K562 (cell line): Measurements from ENCODE around the gene RNF31. TPM values are rescaled to one million over a fixed set of nuclear protein-coding genes. Genes with fewer than 3 reads are reported as not detected.

Experiments used
- AFF1 ChIP-seq, 2 experiments: fragments of 450-650 bp; IDR thresholded peaks; 2 replicates each; pipeline ENCODE4 v1.6.1; 2018; ENCODE audit warnings: mild to moderate bottlenecking in 2 of 2, low read depth in 1 of 2; ENCODE audit not compliant: partially characterized antibody in 2 of 2
- ARID4B ChIP-seq: sonication (generic); formaldehyde crosslinking; IDR thresholded peaks from 2 replicates; pipeline ENCODE4 v1.8.0; 2022; ENCODE audit warnings: mild to moderate bottlenecking, missing genetic modification reagents
- CBFB ChIP-seq: sonication (generic); formaldehyde crosslinking; IDR thresholded peaks from 2 replicates; pipeline ENCODE4 v1.4.0; 2020; ENCODE audit warnings: mild to moderate bottlenecking, missing genetic modification reagents
- HNRNPH1 ChIP-seq: fragments of 200-400 bp; formaldehyde crosslinking; optimal IDR thresholded peaks from 2 replicates; pipeline ENCODE3; 2017; ENCODE audit warnings: low read depth, mild to moderate bottlenecking, low read length, moderate library complexity
- HNRNPK ChIP-seq: fragments of 200-400 bp; formaldehyde crosslinking; IDR thresholded peaks from one replicate; pipeline ENCODE4 v1.6.1; 2018; ENCODE audit warnings: mild to moderate bottlenecking, low read depth, low read length; ENCODE audit not compliant: poor library complexity, severe bottlenecking
- NFIC ChIP-seq: fragments of 450-650 bp; IDR thresholded peaks from 2 replicates; pipeline ENCODE4 v1.6.1; 2017; ENCODE audit warnings: mild to moderate bottlenecking, inconsistent platforms
- SIRT6 ChIP-seq: IDR thresholded peaks from one replicate; pipeline ENCODE4 v1.6.1; 2012; ENCODE audit warnings: low read depth, mild to moderate bottlenecking, control low read depth, inconsistent platforms, low read length, moderate library complexity
- SNRNP70 ChIP-seq: fragments of 200-400 bp; formaldehyde crosslinking; optimal IDR thresholded peaks from 2 replicates; pipeline ENCODE3; 2017; ENCODE audit warnings: low read depth, low read length
- SRSF1 ChIP-seq: fragments of 200-400 bp; formaldehyde crosslinking; IDR thresholded peaks from 2 replicates; pipeline ENCODE4 v1.6.1; 2017; ENCODE audit warnings: mild to moderate bottlenecking, low read depth, low read length, moderate library complexity
- TRIM25 ChIP-seq: fragments of 450-650 bp; IDR thresholded peaks from 2 replicates; pipeline ENCODE4 v1.7.0; 2016; ENCODE audit warnings: borderline replicate concordance
- USF2 ChIP-seq: sonication (generic); formaldehyde crosslinking; IDR thresholded peaks from 2 replicates; pipeline ENCODE4 v1.5.0; 2020; ENCODE audit warnings: missing genetic modification reagents
- ZBTB9 ChIP-seq: fragments of 450-650 bp; formaldehyde crosslinking; IDR thresholded peaks from 2 replicates; pipeline ENCODE4 v1.4.0; 2020; ENCODE audit warnings: mild to moderate bottlenecking, moderate library complexity
- ZNF140 ChIP-seq: fragments of 250-450 bp; sonication (Bioruptor Pico); IDR thresholded peaks from 2 replicates; pipeline ENCODE4 v1.8.0; 2021; ENCODE audit warnings: moderate library complexity, mild to moderate bottlenecking, inconsistent platforms
- ZNF217 ChIP-seq: sonication (generic); formaldehyde crosslinking; IDR thresholded peaks from 2 replicates; pipeline ENCODE4 v1.8.0; 2022; ENCODE audit warnings: mild to moderate bottlenecking, missing genetic modification reagents
- polyA plus RNA-seq, 8 experiments: library from polyadenylated mRNA; depleted of rRNA in 4 of 8; stranded (reverse) in 5 of 8; unstranded in 3 of 8; fragments of >200 nt; fragmentation: Nextera tagmentation in 2 of 8; fragmentation: Illumina TruSeq in 1 of 8; extraction: Ambion mirVana in 2 of 8; extraction: Trizol in 1 of 8; gene quantifications; 2 replicates each; pipeline versions ENCODE4 v1.2.1 to v1.2.3, GENCODE V29; 2011 to 2014; ENCODE audit warnings: inconsistent platforms in 1 of 8, missing spikeins in 1 of 8
- total RNA-seq, 7 experiments: library from RNA; depleted of rRNA in 6 of 7; stranded (reverse); fragments of >200 nt in 6 of 7; fragmentation: Illumina TruSeq in 2 of 7; extraction: Trizol in 2 of 7; gene quantifications; 2 replicates each; pipeline versions ENCODE4 v1.2.1 to v1.2.3, GENCODE V29; 2011 to 2021; ENCODE audit warnings: low replicate concordance in 1 of 7

Gene RNF31
- total and polyA plus RNA-seq, 9 of the 15 experiments (the other 6 are each of a cell fraction or from before 2014, with no cell fraction given): 3.1 to 47.6 (median 19.1) TPM

GRCh38 chr14:24141097-24141880 lies 6.0 kb upstream of the RNF31 start, which contains the start of gene EMC9 (continued):
- TF ChIP-seq SNRNP70 (no peak), AFF1 (IDR thresholded peaks at IDR 0.05; ENCODE audit: low read depth in 1 of 2, partially characterized antibody in 2 of 2) (no peak), TRIM25 (no peak), HNRNPH1 (no peak), ZBTB9 (CRISPR knock-in tag) (0 out of 2 replicates have a peak, but pooled peaks have one; percentile 36), USF2 (CRISPR knock-in tag) (peak; percentile 79), HNRNPK (no peak), ZNF140 (CRISPR knock-in tag) (no peak), ARID4B (CRISPR knock-in tag) (no peak; the same call in 1 of the 2 replicates), CBFB (CRISPR knock-in tag) (no peak), SIRT6 (no peak), NFIC (no peak), ZNF217 (CRISPR knock-in tag) (no peak), SRSF1 (no peak)
